GM21423 (cell line): Measurements from ENCODE around the gene TMEM132D.

ENCODE experiments used
- ATAC-seq: cut with Tn5 transposase; IDR thresholded peaks from one replicate; pipeline ENCODE4 v1.9.1; 2021; ENCODE audit warnings: mild to moderate bottlenecking, moderate library complexity; ENCODE audit not compliant: unreplicated experiment

TMEM132D gene

DNA sequence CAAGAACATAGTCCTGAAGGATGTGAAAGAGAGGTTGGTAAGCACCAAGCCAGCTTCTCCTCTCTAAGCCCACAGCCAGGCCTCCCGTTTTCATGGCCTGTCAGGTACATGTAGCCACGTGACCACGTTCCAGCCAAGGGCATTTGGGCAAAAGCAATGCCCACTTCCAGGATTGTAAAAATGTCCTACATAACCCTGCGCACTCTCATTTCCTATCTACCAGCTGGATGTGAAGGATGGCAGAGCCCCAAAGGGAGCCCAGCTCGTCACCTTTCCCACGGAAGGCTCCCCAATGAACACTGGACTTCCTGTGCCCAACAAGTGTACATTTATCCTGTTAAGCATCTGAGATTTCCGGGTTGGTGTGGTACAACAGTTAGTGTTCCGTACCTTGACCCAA lies 231.7 kb downstream of the TMEM132D start:
- ATAC-seq = no peak

DNA sequence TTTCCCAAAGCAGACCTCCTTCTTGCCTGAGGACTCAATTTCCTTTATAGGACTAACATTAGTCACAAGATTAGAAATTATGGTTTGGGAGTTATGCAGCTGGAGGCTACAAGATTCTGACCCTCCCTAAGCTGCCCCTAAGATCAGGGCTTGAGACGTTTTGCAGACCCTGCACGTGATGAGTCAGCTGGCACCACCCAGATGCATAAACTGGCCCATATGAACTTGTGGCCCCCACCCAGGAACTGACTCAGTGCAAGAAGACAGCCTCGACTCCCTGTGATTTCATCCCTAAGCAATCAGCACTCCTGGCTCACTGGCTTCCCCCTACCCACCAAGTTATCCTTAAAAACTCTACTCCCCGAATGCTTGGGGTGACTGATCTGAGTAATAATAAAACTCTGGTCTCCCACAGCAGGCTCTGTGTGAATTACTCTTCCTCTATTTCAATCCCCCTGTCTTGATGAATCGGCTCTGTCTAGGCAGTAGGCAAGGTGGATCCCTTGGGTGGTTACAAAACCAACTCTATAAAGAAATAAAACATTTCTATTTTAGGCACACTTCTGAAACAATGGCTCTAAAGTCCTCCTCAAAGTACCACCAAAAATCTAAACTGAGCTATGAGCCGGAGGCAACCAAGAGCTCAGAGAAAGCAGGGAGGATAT lies 233.4 kb downstream of the TMEM132D start:
- no peak for ATAC-seq

GRCh38 chr12:129665414-129665813 lies 238.4 kb downstream of the TMEM132D start:
- no peak for ATAC-seq

DNA sequence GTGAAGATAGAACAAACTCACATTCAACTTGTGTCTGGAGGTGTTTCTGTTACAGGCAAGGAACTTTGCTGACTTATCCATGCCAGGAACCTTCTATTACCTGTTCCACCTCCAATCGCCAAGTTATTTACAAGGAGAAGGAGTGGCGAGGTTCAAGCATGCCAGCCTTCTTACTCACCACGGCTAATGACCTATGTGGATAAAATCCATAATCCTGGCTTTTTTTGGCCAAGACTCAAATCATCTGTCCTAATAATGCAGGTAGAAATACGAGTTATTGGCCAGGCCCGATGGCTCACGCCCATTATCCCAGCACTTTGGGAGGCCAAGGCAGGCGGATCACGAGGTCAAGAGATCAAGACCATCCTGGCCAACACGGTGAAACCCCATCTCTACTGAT lies 241.6 kb downstream of the TMEM132D start:
- ATAC-seq = no peak

DNA sequence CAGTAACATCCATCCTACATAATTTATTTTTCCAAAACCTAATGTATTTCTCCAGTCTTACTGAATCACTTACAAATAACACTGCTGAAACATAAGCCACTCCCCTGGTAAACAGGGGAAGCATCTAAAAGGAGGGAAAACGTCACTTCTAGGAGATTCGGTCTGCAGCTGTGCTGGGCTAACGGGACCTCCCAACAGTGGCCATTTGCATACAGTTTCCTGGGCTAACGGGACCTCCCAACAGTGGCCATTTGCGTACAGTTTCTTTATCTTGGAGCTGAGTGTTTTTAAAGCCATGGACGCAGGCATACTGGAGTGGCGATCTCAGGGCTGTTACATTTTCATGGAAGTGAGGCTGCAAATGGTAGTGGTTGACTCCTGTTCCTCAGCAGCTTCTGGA lies 242.9 kb downstream of the TMEM132D start:
- no peak for ATAC-seq

GRCh38 chr12:129659961-129660622 lies 243.7 kb downstream of the TMEM132D start:
- ATAC-seq = no peak

DNA sequence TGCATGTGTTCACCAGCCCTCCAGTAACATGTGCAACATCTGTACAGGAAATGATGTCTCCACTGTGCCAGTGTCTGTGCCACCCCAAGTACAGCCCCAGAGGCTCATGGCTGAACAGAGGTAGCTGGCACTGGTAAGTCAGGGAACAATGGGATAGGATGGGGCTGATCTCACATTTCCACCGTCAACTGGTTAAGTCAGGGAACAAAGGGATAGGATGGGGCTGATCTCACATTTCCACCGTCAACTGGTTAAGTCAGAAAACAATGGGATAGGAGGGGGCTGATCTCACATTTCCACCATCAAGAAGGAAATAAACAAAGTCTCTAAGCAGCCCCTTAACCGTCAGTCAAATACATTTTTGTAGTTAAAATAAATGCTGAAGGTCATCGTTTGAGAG lies 246.6 kb downstream of the TMEM132D start:
- no peak for ATAC-seq

DNA sequence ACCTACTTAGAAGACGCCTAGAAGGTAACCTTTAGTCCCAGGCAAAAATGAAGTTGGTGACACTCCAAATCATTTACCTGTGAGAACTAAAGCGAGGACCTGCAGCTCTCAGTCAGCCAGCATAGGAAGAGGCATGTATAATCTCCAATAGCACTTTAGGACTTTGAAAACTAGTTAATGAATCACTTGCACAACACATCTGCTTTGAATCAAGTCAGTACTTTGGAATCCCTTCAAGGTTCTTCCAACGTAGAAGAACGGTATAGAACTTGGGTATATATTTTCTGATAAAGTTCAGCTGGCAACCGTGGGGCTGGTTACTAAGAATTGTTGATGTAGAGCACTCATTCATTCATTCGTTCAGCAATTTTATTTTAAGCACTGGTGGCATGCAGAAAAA lies 251.9 kb downstream of the TMEM132D start:
- ATAC-seq = no peak

- ATAC-seq = no peak
Observed at GRCh38 chr12:129641926-129642325, 261.9 kb downstream of the TMEM132D start.

- no peak for ATAC-seq
Observed at GRCh38 chr12:129635021-129635685, 268.7 kb downstream of the TMEM132D start.

GRCh38 chr12:129631316-129631715 lies 272.5 kb downstream of the TMEM132D start:
- no peak for ATAC-seq

GRCh38 chr12:129629901-129630300 lies 273.9 kb downstream of the TMEM132D start:
- no peak for ATAC-seq

GRCh38 chr12:129622566-129622965 lies 281.3 kb downstream of the TMEM132D start:
- no peak for ATAC-seq

DNA sequence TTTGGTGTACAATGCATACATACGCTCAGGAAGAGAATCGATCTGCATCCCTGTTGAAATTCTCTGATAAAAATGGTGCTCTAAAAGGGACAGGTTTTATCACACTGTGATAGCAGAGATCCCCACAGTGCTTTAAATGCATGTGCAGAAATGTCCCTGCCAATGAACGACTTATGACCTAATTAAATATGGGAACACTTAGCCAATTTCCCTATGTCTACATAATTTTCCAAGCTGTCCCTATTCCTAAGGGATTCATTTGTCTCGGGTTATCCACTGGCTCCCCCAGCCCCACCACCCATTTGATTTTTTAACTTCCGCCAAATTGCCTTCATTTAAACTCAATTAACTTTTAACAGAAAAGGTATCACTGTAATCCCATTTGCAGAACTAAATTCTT lies 284.6 kb downstream of the TMEM132D start:
- no peak for ATAC-seq

DNA sequence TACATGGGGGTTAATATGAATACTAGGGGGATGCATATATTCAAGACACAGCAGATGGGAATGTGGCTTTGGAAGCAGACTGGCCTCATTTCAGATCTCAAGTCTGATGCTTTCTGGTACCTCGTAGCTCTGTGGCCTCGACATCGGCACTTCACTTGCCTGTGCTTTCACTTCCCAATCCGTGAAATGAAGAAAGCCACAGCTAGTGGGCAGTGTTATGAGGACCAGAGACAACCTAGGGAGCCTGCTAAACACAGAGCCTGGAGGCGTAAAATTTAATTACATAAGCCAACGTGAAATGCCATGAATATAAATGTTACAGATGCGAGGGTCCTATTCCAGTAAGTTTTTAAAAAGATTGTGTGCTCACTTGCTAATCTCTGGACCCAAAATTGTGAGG lies 286.0 kb downstream of the TMEM132D start:
- no peak for ATAC-seq

DNA sequence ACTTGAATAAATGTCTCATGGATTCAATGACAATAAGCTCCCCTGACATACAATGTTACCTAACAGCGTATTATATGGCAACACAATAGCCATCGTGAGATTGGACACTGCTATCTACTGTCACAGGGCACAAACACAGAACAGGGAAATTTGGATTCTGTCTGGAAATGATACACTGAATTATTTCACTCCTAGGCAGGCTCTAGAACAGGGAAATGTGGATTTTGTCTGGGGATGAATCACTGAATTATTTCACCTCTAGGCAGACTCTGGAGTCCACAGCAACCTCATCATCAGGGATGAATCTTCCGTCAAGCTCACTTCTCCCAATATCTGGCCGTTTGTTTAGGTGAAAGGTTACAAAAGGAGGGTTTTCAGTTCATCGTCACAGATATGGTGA lies 288.8 kb downstream of the TMEM132D start:
- no peak for ATAC-seq

DNA sequence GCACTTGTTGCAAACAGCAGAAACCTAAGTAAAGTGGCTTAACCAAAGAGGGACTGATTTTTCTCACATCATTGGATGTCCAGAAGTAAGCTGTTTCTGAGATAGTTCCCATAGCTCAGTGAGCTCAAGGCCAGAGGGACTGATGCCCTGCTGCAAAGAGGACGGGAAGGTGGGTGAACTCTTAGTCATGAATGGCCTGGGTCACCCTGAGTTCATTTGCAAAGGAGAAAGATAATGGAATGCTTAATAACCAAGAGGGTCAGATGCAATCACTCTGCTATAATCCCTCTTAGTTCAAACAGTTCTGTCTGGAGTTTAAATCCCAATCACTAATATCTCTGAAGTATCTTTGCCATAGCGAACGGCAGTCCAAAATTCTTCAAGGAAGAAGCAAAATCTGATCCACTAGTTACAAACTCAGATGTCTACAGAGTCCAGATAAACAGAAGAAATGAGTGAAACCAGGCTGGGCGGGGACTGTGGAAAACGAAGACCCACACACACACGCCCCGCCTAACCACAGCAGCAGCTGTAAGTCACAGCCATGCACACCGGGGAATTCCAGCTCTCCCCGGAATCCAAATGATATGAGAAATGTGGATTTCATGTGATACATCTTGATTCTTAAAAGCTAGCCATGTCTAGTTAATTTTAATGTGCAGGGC lies 289.5 kb downstream of the TMEM132D start:
- ATAC-seq = no peak

DNA sequence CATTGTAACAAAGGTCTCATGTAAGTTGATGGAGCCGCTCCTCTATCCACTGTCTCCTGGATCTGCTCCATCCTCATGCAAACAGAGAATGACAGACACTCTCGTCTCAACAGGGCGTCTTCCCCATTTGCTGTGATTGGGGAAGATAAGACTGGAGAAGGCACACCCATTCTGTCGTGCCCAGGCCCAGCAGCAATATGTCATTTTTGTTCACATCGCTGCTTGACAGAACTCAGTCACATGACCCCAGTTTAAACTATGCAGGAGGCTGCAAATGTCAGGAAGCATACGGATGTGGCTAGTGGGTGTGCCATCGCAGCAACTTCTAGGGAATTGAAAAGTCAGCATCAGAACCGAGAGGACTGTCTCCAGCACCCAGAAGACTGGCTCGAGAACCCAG lies 290.5 kb downstream of the TMEM132D start:
- no peak for ATAC-seq

DNA sequence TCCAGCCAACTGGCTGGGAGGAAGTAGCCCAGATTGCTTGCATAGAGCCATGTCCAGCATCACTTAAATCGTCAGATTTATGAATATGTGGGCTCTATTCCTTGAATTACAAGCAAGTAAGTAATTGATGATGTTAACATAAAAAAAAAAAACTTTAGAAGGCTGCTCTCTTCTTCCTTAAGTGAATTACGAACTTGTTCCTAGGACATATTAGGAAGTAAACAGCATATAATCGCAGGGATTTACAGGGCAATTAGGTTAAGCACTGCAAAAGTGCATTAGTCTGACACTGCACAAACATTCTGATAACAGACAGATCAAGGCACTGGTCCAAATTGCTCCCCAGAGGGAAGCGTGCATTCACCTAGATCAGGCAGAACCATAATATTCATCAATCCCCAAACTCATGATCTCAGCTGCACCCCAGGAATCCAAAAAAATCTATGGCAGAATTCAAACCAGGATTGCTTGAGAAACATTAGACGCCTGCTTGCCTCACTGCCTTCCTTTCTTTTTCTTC lies 293.2 kb downstream of the TMEM132D start:
- ATAC-seq = no peak

DNA sequence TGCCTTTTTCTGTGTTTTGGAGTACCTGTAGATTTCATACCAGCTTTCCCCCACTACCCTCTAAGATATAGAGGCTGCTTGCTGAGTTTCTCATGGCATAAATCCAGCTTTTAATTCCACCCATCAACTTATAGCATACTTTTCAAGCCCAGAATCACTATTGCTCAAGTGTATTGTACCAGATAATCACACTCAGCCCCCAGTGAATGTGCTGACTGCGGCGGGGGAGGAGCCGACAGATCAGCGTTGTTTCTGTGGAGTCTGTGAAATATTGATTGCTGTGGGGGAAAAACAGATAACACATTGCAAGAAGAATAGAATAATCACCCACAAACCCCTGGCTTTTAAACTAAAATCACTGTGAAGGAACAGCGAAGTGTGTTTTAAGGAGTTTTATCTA lies 296.1 kb downstream of the TMEM132D start:
- no peak for ATAC-seq

GRCh38 chr12:129607301-129607700 lies 296.5 kb downstream of the TMEM132D start:
- no peak for ATAC-seq

- ATAC-seq = no peak
Observed at GRCh38 chr12:129606239-129606638, 297.6 kb downstream of the TMEM132D start.
